ENCODE results near the gene IFT80.
"Not testable (repeated sequence)": the region's sequence is repeated elsewhere in the genome, so short reads cannot be mapped to it uniquely, and the experiment has no call there.

IFT80 gene

DNA sequence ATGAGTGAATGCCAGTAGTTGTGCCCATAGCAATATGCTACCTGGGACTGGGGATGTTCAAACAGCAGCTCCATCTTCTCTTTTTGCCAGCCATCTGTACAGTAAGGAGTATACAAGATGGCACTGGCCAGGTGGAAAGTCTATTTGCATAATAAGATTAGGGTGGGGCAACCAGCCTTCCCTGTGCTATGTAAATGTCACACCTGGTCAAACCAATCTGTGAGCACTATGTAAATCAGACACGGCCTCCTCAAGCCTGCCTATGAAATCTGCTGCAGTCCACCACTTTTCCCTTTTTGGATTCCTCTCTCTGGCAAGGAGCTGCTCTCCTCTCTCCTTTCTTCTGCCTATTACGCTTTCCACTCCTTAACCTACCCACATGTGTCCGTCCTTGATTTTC is 120.8 kb downstream of the IFT80 start:
- DNase-seq (ENCODE audit: low read depth in 2 of 2, low spot score in 1 of 2), result no peak

DNA sequence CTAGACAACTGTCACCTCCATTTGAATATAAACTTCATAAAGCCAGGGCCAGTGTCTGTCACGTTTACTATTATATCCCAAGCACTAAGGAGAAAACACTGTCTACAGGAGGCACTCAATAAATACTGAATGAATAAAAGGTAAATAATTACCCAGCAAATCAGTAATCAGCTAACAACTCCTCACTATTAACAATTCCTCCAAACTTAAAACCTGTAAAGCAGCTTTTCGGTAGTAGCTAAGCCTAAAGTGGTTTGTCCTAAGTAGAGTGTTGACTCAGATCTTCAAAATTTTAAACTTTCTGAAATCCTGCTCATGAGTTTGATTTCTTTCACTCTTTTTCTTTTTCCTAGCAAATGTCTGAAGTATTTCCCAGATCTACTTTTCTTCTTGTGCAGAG is 133.9 kb downstream of the IFT80 start:
- no peak for DNase-seq (ENCODE audit: low read depth in 2 of 2, low spot score in 1 of 2)

GRCh38 chr3:160260587-160261270 is 138.3 kb downstream of the IFT80 start:
- DNase-seq (ENCODE audit: low read depth in 2 of 2, low spot score in 1 of 2), result no peak

DNA sequence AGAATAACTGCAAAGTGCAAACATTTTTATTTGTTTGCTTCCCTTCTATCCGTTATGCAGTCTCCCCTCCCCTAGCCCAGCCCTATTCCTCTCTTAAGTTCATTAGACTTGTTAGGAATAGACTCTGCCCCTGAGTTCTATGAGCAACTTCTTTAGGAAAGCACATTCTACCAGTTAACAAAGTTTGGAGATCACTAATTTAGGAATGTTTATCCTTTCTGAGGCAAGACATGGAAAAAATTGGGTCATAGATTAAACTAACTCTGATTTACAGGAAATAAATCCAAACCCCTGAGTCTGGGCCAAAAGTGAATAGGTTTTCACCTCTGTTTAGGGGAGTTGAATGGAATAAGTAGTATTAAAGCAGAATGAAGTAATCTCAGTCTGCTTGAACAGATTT is 139.4 kb downstream of the IFT80 start:
- no peak for DNase-seq (ENCODE audit: low read depth in 2 of 2, low spot score in 1 of 2)

DNA sequence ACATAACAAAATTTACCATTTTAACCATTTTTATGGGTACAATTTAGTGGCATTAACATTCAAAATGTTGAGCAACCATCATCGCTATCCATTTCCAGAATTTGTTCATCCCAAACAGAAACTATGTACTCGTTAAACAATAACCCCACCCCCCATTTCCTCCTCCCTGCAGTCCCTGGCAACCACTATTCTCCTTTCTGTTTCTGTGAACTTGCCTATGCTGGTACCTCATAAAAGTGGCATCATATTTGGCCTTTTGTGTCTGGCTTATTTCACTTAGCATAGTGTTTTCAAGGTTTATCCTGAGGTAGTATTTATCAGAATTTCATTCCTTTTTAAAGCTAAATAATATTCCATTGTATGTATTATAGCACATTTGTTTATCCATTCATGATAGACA is 141.4 kb downstream of the IFT80 start:
- no peak for DNase-seq (ENCODE audit: low read depth in 2 of 2, low spot score in 1 of 2)

DNA sequence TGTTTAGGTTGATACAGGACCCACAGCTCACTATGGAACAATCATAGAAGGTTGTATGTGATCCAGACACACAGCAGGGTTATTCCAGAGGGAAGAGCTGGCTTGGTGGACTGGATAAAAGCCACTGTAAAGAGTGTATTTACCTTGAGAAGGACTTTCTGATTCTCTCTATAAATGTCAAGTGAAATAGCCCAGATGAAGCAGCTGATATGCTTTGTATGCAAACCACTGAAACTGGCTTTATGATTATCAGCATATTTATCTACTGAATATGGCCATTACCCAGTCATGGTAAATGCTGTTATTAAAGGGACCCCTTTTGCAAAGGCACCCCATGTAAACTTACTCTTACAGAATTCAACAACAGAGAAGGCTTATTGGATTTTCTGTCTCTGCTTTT is 145.7 kb downstream of the IFT80 start:
- no peak for DNase-seq (ENCODE audit: low read depth in 2 of 2, low spot score in 1 of 2)

GRCh38 chr3:160247766-160248165 is 151.3 kb downstream of the IFT80 start:
- no peak for DNase-seq (ENCODE audit: low read depth in 2 of 2, low spot score in 1 of 2)

DNA sequence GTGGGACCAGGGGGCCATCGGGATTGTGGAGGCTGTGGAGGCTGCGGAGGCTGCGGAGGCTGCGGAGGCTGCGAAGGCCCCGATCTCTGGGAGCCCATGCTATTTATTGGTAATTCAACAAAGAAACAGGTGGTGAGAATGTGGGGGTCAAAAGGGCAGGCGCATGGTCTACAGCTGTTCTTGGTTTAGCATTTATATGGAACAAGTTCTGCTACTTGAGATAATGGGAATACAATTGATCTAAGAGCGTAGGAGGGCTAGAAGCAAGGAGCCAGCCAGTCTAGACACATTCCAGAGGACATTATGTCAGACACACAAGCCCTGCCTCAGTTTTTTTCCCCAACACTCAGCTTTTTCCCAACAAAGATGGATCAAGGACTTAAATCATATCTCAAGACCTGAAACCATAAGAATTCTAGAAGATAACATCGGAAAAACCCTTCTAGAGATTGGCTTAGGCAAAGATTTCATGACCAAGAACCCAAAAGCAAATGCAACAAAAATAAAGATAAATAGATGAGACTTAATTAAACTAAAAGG is 153.7 kb downstream of the IFT80 start:
- no peak for DNase-seq (ENCODE audit: low read depth in 2 of 2, low spot score in 1 of 2)

- not testable (repeated sequence) for DNase-seq (ENCODE audit: low read depth in 2 of 2, low spot score in 1 of 2)
These were observed 158.3 kb downstream of the IFT80 start for GRCh38 chr3:160240719-160241118.

- DNase-seq (ENCODE audit: low read depth in 2 of 2, low spot score in 1 of 2), result no peak
These were observed 167.0 kb downstream of the IFT80 start for GRCh38 chr3:160232014-160232413.

- no peak for DNase-seq (ENCODE audit: low read depth in 2 of 2, low spot score in 1 of 2)
These were observed 171.6 kb downstream of the IFT80 start for GRCh38 chr3:160227419-160227818.

DNA sequence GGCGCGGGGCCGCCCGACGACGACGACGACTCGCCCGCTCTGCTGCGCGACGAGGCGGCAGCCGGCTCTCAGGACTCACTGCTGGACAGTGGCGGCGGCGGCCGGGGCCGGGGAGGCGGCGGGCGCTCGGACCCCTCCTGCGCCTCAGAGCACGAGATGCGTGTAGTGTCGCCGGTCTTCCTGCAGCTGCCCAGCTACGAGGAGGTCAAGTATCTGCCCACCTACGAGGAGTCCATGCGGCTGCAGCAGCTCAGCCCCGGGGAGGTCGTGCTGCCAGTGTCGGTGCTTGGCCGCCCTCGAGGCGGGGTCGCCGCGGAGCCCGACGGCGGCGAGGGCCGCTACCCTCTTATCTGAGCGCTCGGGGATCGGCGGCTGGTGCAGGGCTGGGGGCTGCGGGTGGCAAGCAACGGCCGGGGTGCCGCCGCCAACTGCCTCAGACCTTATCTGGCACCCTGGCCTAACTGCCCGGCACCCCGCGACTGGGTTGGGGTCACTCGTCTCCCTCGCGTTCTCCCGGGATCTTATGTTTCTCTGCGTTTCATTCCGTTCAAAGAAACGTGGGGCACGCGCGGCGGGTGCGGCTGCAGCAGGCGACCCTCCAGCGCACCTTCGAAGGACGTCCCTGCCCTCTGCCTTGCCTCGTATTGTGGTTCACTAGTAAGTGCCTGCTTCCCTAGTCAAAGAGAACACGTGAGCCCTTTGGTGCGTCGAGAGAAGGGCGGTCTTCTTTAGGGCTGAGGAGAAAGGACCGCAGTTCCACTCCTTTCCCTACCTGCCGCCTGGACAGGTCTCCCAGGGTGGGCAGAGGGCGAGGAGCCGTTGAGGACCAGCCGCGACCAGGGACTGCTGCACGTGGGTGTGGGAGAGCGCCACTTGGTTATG is 172.8 kb downstream of the IFT80 start:
- no peak for DNase-seq (ENCODE audit: low read depth in 2 of 2, low spot score in 1 of 2)

DNA sequence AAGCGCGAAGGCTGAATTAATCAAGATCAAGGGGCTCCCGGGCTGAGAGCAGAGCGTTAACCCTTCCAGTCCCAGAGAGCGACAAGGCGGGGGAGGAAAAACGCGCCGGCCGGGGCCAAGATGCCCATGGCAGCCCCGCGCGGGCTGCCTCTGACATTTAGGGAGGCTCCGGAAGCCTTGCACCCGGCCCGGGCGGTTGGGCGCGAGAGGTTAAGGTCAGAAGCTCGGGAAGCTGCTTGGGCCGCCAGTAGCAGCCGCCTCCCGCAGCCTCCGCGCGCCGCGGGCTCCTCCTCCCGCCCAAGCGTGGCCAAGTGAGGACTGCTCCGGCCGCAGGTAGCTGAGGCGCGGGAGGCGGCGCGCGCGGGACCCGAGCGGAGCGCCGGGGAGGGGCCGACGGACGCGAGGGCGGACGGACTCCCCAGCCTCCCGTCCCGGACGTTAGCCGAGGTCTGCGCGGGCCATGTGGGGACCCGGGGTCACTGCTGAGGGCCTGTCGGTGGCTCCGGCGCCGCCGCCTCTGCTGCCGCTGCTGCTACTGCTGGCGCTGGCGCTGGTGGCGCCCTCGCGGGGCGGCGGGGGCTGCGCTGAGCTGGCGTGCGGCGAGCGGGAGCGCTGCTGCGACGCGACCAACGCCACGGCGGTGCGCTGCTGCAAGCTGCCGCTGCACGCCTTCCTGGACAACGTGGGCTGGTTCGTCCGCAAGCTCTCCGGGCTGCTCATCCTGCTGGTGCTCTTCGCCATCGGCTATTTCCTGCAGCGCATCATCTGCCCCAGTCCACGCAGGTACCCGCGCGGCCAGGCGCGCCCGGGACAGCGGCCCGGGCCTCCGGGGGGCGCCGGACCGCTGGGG is 173.6 kb downstream of the IFT80 start, which contains the start of gene C3orf80:
Gene C3orf80 (plus strand): TSS at position 247 of the 850 bp plus-strand sequence. CDS start 214 bp downstream, at position 461.
- DNase-seq (ENCODE audit: low read depth in 2 of 2, low spot score in 1 of 2), result no peak

DNA sequence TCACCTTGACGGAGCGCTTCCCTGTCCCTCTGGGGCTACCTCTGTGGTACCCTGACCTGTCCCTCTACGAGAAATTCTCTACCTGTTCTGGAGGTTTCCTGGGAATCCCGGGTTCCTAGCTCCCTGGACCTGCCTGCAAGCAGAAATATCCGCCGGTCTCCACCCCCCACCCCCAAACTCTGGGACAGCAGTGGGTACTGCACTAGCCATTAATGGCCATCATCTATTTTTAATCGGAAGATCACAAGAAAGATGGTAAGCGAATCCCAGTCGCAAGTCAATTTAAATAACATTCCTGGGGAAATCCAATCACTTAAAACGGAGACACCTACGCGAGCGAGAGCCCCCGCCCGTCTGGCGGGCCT is 174.2 kb downstream of the IFT80 start:
- no peak for DNase-seq (ENCODE audit: low read depth in 2 of 2, low spot score in 1 of 2)

GRCh38 chr3:160224256-160224655 is 174.8 kb downstream of the IFT80 start:
- DNase-seq (ENCODE audit: low read depth in 2 of 2, low spot score in 1 of 2), result no peak

- DNase-seq (ENCODE audit: low read depth in 2 of 2, low spot score in 1 of 2), result no peak
These were observed 178.0 kb downstream of the IFT80 start for GRCh38 chr3:160221019-160221418.

DNA sequence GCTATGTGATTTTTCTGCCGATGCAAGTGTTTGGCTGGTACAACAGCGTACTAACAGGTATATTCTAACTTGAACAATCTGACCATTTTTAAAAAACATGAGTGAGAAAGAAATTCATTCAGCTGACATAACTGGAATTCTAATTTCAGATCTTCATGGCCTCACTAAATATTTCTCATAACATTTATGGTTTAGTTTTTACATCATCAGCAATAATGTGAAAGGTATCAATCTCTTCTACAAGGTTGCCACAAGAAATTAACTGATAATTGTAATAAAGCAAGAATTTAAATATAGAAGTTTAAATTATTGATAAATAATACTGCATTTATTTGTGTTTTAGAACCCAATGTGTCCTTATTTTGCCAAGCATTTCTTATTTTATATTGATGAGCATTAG is 179.0 kb downstream of the IFT80 start:
- no peak for DNase-seq (ENCODE audit: low read depth in 2 of 2, low spot score in 1 of 2)

GRCh38 chr3:160218136-160218535 is 180.9 kb downstream of the IFT80 start:
- DNase-seq (ENCODE audit: low read depth in 2 of 2, low spot score in 1 of 2), result no peak

DNA sequence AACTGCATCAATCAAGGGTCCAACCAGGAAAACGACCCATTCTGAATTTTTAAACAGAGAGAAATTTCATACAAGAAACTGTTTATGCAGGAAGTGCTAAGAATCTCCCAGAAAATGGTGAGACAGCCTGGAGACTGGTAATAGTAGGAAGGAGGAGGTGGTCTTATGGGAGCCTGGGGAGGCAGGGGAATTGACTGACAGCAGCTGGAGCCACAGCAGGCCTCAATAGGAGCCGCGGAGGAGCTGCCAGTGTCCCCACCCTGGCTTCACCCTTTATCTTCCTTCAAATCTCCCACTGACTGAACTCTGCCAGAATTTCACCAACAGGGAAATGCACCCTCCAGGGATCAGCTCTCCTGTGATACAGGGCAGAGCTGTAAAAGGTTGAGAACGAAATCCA is 181.3 kb downstream of the IFT80 start:
- DNase-seq (ENCODE audit: low read depth in 2 of 2, low spot score in 1 of 2), result no peak

GRCh38 chr3:160213191-160213590 is 185.8 kb downstream of the IFT80 start:
- DNase-seq (ENCODE audit: low read depth in 2 of 2, low spot score in 1 of 2), result no peak

GRCh38 chr3:160210799-160211221 is 188.2 kb downstream of the IFT80 start:
- no peak for DNase-seq (ENCODE audit: low read depth in 2 of 2, low spot score in 1 of 2)

Measured in stimulated activated CD8-positive, alpha-beta memory T cell treated with anti-CD3 and anti-CD28 coated beads, Interleukin-4, amount 100 ng/mL, for 4 hours (primary cell).